Hematopoietic multipotent progenitor cell treated with erythropoietin and hydrocortisone succinate and interleukin-3 and kit ligand, for 8 days (in vitro differentiated cells): ENCODE data around the gene MAPKAPK2.

ENCODE experiments used
- DNase-seq: peaks from one replicate; pipeline ENCODE4 v3.0.0-alpha.2; 2015

Gene MAPKAPK2

DNA sequence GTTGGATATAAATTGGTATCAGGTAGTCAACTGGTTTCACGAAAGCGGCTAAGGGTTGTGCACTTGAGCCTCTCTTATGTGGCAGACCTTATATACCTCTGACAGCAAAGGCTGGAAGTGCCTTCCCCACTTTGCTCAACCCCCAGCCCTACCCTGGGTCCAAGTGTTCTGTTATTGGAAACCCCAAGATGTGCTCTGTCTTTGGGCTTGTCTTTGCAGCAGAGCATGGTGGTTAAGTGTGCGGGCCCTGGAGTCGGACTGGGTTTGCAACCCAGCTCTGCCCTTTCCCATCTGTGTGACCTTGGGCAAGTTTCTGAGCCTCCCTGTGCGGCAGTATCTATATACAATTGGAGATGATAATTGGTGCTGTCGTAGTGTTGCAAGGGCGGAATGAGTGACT is 98.8 kb downstream of the MAPKAPK2 start:
- DNase-seq, result no peak
